ENCODE data around the gene TSC2. TPM values are rescaled to one million over a fixed set of nuclear protein-coding genes. Genes with fewer than 3 reads are reported as not detected.

Gene TSC2
- total RNA-seq, 2 donors from 2014 or later, result 75.3 to 143 TPM

DNA sequence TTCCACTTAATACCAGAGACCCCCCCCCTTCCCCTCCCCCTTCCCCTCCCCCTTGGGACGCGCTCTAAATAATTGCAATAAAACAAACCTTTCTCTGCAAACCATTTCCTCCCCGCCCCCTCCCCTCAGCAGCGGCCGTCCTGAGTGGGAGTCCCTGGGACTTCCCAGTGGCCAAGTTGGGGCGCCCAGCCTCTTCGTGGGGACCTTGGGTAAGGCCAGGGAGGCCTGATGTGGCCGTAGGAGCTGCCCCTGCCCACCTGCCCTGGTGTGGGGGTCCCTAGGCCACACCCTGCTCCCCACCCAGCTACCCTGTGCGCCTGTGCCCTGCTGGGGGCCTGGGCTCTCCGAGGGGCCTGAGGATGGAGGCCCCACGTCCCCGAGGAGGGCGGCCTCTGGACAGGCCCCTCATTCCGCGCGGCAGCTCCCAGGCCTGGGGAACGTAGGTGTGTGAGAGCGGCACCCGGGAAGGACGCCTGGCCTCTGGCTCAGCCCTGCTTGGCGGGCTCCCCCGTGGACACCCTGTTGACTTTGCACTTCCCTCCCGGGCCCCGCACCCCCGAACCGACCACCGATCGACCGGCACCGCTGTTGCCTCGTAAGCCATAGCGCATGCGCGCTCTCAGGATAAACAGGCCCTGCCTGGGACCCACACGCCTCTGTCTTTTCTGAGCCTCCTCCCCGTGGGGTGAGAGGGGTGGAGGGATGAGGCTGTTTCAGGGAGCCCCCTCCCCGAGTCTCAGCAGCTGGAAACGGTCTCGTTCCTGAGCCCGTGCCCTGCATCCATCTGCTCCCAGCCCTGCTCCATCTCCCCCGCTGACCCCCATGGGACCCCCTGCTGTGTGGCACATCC is 9.2 kb upstream of the TSC2 start:
- no peak overlapping the region for H3K4me3 ChIP-seq
- H3K27ac ChIP-seq, result peak overlapping the region; percentile 85
- intact Hi-C loops (cut with DNase I), result no loop called here
- H3K27me3 ChIP-seq, result no peaks in the 10 kb centered on the region
- peak overlapping the region; percentile 30 to 52 for H3K9ac ChIP-seq (ENCODE audit: low read depth in 2 of 2, low read length in 2 of 2)
- no peaks in the 10 kb centered on the region for H3K9me3 ChIP-seq
- peaks cover 48% of the 10 kb centered on the region for H3K4me1 ChIP-seq
- no peak for TF ChIP-seq CTCF (IDR thresholded peaks at IDR 0.05)
- H3K36me3 ChIP-seq, result no peaks in the 10 kb centered on the region
- DNase-seq, result peak; percentile 49

GRCh38 chr16:2039274-2040031 is 8.3 kb upstream of the TSC2 start:
- intact Hi-C loops (cut with DNase I), result no loop called here
- TF ChIP-seq CTCF (IDR thresholded peaks at IDR 0.05), result no peak
- no peak overlapping the region for H3K4me3 ChIP-seq
- no peaks in the 10 kb centered on the region for H3K27me3 ChIP-seq
- H3K9ac ChIP-seq (ENCODE audit: low read depth in 2 of 2, low read length in 2 of 2), result peak overlapping the region; percentile 30 to 52
- H3K4me1 ChIP-seq, result peaks cover 57% of the 10 kb centered on the region
- peak; percentile 79 for DNase-seq
- H3K36me3 ChIP-seq, result no peaks in the 10 kb centered on the region
- no peaks in the 10 kb centered on the region for H3K9me3 ChIP-seq
- peak overlapping the region; percentile 85 for H3K27ac ChIP-seq

DNA sequence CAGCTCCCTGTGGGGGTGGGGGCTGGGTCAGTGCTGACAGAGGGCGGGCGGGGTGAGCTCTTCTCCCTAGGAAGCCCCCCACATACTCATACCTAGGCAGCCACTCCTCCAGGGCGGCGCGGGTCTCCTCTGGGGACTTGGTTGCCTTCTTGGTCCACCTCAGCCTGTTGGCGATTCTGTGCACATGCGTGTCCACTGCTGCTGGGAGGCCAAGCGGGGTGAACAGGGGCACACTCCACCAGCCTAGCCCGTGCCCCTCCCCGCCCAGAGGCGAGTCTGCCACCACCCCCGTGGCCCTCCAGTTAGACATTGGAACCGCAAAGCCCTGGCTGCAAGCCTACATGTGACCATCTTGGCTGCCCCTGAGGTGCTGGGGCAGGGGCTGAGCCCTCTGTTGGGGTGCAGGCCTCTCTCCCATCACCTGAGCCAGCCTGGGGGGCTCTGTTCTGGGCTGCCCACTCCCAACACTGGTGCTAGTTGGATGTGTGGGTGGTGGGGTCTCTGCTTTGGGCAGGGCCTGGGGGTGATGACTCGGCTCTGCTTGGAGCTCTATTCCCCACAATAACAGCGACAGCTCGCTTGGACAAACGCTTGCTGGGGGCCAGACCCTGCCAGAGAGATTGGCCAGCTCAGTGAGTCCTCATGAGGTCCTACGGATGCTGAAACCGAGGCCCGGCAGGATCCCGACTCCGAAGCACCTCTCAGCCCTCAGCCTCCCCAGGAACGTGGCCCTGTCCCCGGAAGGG is 7.6 kb upstream of the TSC2 start:
- H3K4me3 ChIP-seq, result no peak overlapping the region
- no peaks in the 10 kb centered on the region for H3K36me3 ChIP-seq
- intact Hi-C loops (cut with DNase I), result no loop called here
- H3K9me3 ChIP-seq, result no peaks in the 10 kb centered on the region
- H3K9ac ChIP-seq (ENCODE audit: low read depth in 2 of 2, low read length in 2 of 2), result peak overlapping the region; percentile 52
- no peak for TF ChIP-seq CTCF (IDR thresholded peaks at IDR 0.05)
- H3K27ac ChIP-seq, result peak overlapping the region; percentile 85
- peak; percentile 32 for DNase-seq
- H3K4me1 ChIP-seq, result peaks cover 59% of the 10 kb centered on the region
- H3K27me3 ChIP-seq, result no peaks in the 10 kb centered on the region

DNA sequence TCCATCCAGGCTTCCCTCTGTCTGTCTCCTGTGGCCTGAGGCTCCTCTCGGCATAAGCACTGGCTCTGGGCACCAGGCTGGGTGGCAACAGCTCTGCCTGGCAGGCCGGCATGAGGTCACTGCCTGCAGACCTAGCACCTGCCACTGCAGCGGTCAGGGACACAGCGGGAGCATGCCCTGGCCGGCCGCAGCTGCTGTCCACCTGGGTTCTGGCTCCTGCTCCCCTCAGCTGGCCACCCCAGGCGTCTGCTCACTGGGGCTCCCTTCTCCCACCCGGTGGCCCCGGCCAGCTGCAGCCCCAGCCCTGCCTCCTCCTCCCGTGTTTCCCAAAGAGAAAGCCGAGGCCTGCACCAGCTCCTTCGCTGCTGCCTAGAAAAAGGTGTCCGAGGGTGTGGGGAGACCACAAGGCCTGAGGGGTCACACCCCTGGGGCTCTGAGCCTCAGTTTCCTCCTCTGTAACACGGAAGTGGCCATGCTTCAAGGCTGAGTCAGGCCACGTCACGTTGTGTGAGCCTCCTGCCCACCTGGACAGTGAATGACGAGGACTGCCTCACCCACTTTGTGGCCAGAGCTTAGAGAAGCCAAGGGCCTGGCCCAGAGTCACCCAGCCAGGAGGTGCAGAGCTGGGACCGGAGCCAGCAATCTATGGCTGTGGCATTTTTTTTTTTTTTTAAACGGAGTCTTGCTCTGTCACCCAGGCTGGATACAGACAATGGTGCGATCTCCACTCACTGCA is 6.8 kb upstream of the TSC2 start:
- intact Hi-C loops (cut with DNase I), result no loop called here

More for the DNA sequence above, 6.8 kb upstream of the TSC2 start:
- DNase-seq, result peak; percentile 81
- peaks cover 52% of the 10 kb centered on the region for H3K4me1 ChIP-seq
- no peaks in the 10 kb centered on the region for H3K36me3 ChIP-seq
- H3K9me3 ChIP-seq, result no peaks in the 10 kb centered on the region
- peak overlapping the region; percentile 85 for H3K27ac ChIP-seq
- TF ChIP-seq CTCF (IDR thresholded peaks at IDR 0.05), result no peak
- peak overlapping the region; percentile 22 to 52 for H3K9ac ChIP-seq (ENCODE audit: low read depth in 2 of 2, low read length in 2 of 2)
- no peak overlapping the region for H3K4me3 ChIP-seq
- H3K27me3 ChIP-seq, result no peaks in the 10 kb centered on the region

All from colonic mucosa (tissue), 4 donors.